GM12873 (cell line): ENCODE measurements around the gene PLCXD3.

Experiments used
- CTCF ChIP-seq: IDR thresholded peaks from 2 replicates; pipeline ENCODE4 v1.5.1; 2012; ENCODE audit warnings: low read depth, mild to moderate bottlenecking, moderate library complexity, low read length, control low read depth; ENCODE audit not compliant: insufficient read depth; ENCODE audit errors: missing control alignments

Gene PLCXD3

GRCh38 chr5:41337216-41337615 lies 173.2 kb downstream of the PLCXD3 start:
- no peak for TF ChIP-seq CTCF

GRCh38 chr5:41336471-41336870 lies 173.9 kb downstream of the PLCXD3 start:
- TF ChIP-seq CTCF = no peak

GRCh38 chr5:41335596-41336181 lies 174.7 kb downstream of the PLCXD3 start:
- no peak for TF ChIP-seq CTCF

- no peak for TF ChIP-seq CTCF
These were observed 175.6 kb downstream of the PLCXD3 start for GRCh38 chr5:41334758-41335157.

GRCh38 chr5:41334221-41334620 lies 176.2 kb downstream of the PLCXD3 start:
- no peak for TF ChIP-seq CTCF

- TF ChIP-seq CTCF = no peak
These were observed 185.3 kb downstream of the PLCXD3 start for GRCh38 chr5:41325074-41325473.

- TF ChIP-seq CTCF = no peak
These were observed 197.8 kb downstream of the PLCXD3 start for GRCh38 chr5:41312478-41313060.
